Measurements from ENCODE around the gene NLGN3.

Gene NLGN3

GRCh38 chrX:71144651-71145050 is at the start of gene NLGN3:
Gene NLGN3, plus strand, starts transcription at chrX:71144841. Its CDS starts 2,909 bp downstream, at chrX:71147750.
- DNase-seq (ENCODE audit: low read depth), result no peak

GRCh38 chrX:71095033-71095432 is 49.6 kb upstream of the NLGN3 start:
- no peak for DNase-seq (ENCODE audit: low read depth)

- peak; percentile 77 for DNase-seq (ENCODE audit: low read depth)
These were observed 49.1 kb upstream of the NLGN3 start, which contains the start of gene FOXO4 for GRCh38 chrX:71095555-71095980. Gene FOXO4, plus strand, starts transcription at chrX:71095851. Its CDS starts 678 bp downstream, at chrX:71096529.

GRCh38 chrX:71095981-71096759 is 48.5 kb upstream of the NLGN3 start:
- DNase-seq (ENCODE audit: low read depth), result no peak

GRCh38 chrX:71096760-71097032 is 47.9 kb upstream of the NLGN3 start:
- no peak for DNase-seq (ENCODE audit: low read depth)

- DNase-seq (ENCODE audit: low read depth), result peak; percentile 52
These were observed 46.3 kb upstream of the NLGN3 start for GRCh38 chrX:71098302-71098701.

- no peak for DNase-seq (ENCODE audit: low read depth)
These were observed 45.6 kb upstream of the NLGN3 start for GRCh38 chrX:71098951-71099506.

- DNase-seq (ENCODE audit: low read depth), result no peak
These were observed 44.9 kb upstream of the NLGN3 start for GRCh38 chrX:71099736-71100135.

GRCh38 chrX:71100581-71101505 is 43.8 kb upstream of the NLGN3 start:
- DNase-seq (ENCODE audit: low read depth), result no peak

- no peak for DNase-seq (ENCODE audit: low read depth)
These were observed 42.3 kb upstream of the NLGN3 start for GRCh38 chrX:71102292-71102691.

- DNase-seq (ENCODE audit: low read depth), result peak; percentile 36
These were observed 41.3 kb upstream of the NLGN3 start for GRCh38 chrX:71103110-71103983.

GRCh38 chrX:71105628-71106027 is 39.0 kb upstream of the NLGN3 start:
- no peak for DNase-seq (ENCODE audit: low read depth)

GRCh38 chrX:71106427-71106826 is 38.2 kb upstream of the NLGN3 start, which contains the start of gene CXorf65:
Gene CXorf65, minus strand, starts transcription at chrX:71106740. Its CDS starts 184 bp downstream, at chrX:71106556.
- DNase-seq (ENCODE audit: low read depth), result no peak

GRCh38 chrX:71107245-71107644 is 37.4 kb upstream of the NLGN3 start:
- DNase-seq (ENCODE audit: low read depth), result no peak

- DNase-seq (ENCODE audit: low read depth), result no peak
These were observed 36.8 kb upstream of the NLGN3 start for GRCh38 chrX:71107762-71108360.

GRCh38 chrX:71109051-71109450 is 35.6 kb upstream of the NLGN3 start:
- no peak for DNase-seq (ENCODE audit: low read depth)

- DNase-seq (ENCODE audit: low read depth), result peak; percentile 45
These were observed 33.3 kb upstream of the NLGN3 start, which contains the start of gene IL2RG for GRCh38 chrX:71111141-71111843. Gene IL2RG, minus strand, starts transcription at chrX:71111577. Its CDS starts 38 bp downstream, at chrX:71111539.

GRCh38 chrX:71111921-71112431 is 32.7 kb upstream of the NLGN3 start:
- DNase-seq (ENCODE audit: low read depth), result no peak

GRCh38 chrX:71117358-71117757 is 27.3 kb upstream of the NLGN3 start:
- no peak for DNase-seq (ENCODE audit: low read depth)

Data from activated T-cell treated with anti-CD3 and anti-CD28 coated beads for 48 hours (primary cell).